ENCODE data around the gene RCOR2. TPM values are rescaled to one million over a fixed set of nuclear protein-coding genes. Genes with fewer than 3 reads are reported as not detected.

The RCOR2 gene
- total RNA-seq, 1 experiment from 2014 or later = 1.8 TPM

DNA sequence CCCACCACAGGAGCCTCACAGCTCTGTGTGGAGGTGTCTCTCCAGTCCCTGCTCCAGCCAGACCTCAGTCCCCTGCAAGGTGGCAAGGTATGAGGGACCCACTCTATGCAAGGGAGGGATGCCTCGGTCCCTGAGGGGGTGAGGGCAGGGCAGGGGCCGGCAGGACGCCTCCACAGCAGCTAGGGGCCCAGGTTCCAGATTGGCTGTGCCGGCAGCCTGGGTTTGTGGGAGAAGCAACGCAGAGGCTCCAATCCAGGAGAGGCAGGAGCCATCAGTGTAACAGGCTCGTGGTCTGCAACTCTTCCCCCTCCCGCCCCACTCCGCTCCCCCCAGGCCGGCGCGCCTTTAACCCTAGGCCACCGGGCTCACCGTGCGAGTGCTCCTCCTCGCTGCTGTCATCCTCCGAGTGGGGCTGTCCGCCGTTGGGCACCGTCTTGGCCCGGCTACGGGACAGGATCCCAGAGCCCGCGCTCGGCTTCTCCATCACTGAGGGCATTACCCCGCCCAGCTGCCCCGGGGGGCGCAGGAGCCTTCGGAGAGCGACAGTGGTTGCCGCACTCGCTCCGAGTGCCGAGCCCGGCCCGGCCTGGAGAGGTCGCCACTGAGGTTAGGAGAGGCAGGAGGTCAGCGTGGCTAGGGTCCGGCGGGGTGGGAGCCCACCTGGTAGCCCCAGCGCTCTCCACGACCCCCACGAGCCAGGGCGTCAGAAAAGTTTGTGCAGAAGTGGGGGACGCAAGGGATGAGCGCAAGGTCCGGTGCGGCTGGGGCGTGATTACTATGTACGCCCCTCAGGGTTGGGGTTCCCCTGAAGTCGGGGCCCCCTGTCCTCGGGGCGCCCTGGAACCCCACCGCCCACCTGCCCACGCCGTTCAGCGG lies 765 bp downstream of the RCOR2 start:
- TF ChIP-seq, protein P1, sequence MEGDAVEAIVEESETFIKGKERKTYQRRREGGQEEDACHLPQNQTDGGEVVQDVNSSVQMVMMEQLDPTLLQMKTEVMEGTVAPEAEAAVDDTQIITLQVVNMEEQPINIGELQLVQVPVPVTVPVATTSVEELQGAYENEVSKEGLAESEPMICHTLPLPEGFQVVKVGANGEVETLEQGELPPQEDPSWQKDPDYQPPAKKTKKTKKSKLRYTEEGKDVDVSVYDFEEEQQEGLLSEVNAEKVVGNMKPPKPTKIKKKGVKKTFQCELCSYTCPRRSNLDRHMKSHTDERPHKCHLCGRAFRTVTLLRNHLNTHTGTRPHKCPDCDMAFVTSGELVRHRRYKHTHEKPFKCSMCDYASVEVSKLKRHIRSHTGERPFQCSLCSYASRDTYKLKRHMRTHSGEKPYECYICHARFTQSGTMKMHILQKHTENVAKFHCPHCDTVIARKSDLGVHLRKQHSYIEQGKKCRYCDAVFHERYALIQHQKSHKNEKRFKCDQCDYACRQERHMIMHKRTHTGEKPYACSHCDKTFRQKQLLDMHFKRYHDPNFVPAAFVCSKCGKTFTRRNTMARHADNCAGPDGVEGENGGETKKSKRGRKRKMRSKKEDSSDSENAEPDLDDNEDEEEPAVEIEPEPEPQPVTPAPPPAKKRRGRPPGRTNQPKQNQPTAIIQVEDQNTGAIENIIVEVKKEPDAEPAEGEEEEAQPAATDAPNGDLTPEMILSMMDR (IDR thresholded peaks at IDR 0.05; ENCODE audit: insufficient read depth in 1 of 2, low read depth in 1 of 2, low read length in 1 of 2, severe bottlenecking in 1 of 2, unreplicated experiment in 1 of 2) = peak; percentile 65 to 66
- DNase-seq = peak; percentile 71 to 79
- Mint-ChIP-seq H3K36me3 (ENCODE audit: insufficient read depth, unreplicated experiment) (peaks cover 25% of the 10 kb centered on the region), H3K4me3 (ENCODE audit: unreplicated experiment) (peak overlapping the region; percentile 88), H3K9me3 (ENCODE audit: unreplicated experiment) (no peaks in the 10 kb centered on the region), H3K27me3 (ENCODE audit: insufficient read depth, unreplicated experiment) (no peaks in the 10 kb centered on the region), H3K27ac (ENCODE audit: unreplicated experiment) (no peak overlapping the region), H3K4me1 (ENCODE audit: low read depth, unreplicated experiment) (no peaks in the 10 kb centered on the region)
- ChIA-PET CTCF (interaction anchor here (0.6 to 1.4 kb wide), 8 partner anchors 10 to 534 kb away, joined by 3 to 6 read pairs (median 4); partner anchors contain the start of gene MARK2), POLR2A (interaction anchor here (0.7 to 1.0 kb wide), 2 partner anchors 10 to 18 kb away, joined by 6 to 8 read pairs; no protein-coding TSS in a partner anchor)
- no peaks in the 10 kb centered on the region for H3K27me3 ChIP-seq (replicated peaks; ENCODE audit: control insufficient read depth, insufficient read depth, low read length)
- peak overlapping the region; percentile 67 for H3K4me3 ChIP-seq (ENCODE audit: low read depth, low read length)
- intact Hi-C loops (cut with micrococcal nuclease; ENCODE audit: unreplicated experiment) = loop anchor here (2.0 kb wide), 1 partner anchor 27 kb away; no protein-coding TSS in a partner anchor
- no TSS peak for BruUV-seq (replicated peaks)
- H3K4me1 ChIP-seq = 0 out of 2 replicates have a peak, but pooled peaks cover 12% of the 10 kb centered on the region
- H3K9me3 ChIP-seq = 0 out of 2 replicates have a peak, but pooled peaks cover 1% of the 10 kb centered on the region
- no peaks in the 10 kb centered on the region for H3K36me3 ChIP-seq (ENCODE audit: control insufficient read depth, insufficient read depth, low read length)

DNA sequence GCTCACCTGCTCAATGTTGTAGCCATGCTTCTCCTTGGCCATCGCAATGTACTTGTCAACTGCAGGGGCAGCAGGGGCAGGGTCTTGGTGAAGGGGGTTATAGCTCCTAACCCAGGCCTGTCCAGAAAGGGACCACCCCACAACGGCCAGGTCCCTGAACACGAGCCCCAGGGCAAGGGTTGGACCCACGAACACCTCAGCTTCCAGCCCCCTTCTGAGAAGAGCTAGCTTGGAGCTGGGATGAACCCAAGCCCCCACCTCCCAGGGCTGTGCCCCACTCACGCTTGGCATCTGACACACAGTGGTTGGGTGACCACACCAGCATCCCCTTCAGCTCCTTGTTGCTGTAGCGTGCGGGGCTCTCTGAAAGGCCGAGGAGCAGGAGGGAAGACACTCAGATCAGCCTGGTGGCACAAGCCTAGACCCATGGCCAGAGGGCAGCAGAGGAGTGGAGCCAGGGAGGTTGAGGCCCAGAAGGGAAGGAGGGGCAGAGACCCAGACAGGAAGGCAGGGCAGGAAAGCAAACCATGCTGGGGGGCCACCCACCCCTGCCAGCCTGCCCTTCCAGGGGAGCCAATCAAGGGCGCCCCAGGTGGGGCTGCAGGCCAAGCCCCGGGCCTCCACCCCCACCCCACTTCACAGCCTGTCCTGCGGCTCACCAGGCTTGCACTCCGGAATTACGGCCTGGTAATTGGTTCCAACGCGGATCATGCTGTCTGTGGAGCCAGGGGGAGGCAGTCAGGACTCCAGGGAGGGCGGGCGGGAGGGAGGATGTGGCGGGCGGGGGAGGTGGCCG lies 1.9 kb downstream of the RCOR2 start:
- intact Hi-C loops (cut with micrococcal nuclease; ENCODE audit: unreplicated experiment) = no loop called here
- Mint-ChIP-seq H3K27ac (ENCODE audit: unreplicated experiment) (no peak overlapping the region), H3K36me3 (ENCODE audit: insufficient read depth, unreplicated experiment) (peaks cover 28% of the 10 kb centered on the region), H3K4me3 (ENCODE audit: unreplicated experiment) (peak overlapping the region; percentile 88), H3K4me1 (ENCODE audit: low read depth, unreplicated experiment) (no peaks in the 10 kb centered on the region), H3K27me3 (ENCODE audit: insufficient read depth, unreplicated experiment) (no peaks in the 10 kb centered on the region), H3K9me3 (ENCODE audit: unreplicated experiment) (no peaks in the 10 kb centered on the region)
- CTCF ChIA-PET = interaction anchor here (1.2 kb wide), 2 partner anchors 19 to 31 kb away, joined by 5 to 7 read pairs; no protein-coding TSS in a partner anchor
- TF ChIP-seq, protein P1 (IDR thresholded peaks at IDR 0.05; ENCODE audit: insufficient read depth in 1 of 2, low read depth in 1 of 2, low read length in 1 of 2, severe bottlenecking in 1 of 2, unreplicated experiment in 1 of 2) = no peak
- POLR2A ChIA-PET = no interaction called here
- no peak for DNase-seq
- no peaks in the 10 kb centered on the region for H3K9me3 ChIP-seq
- no peak overlapping the region for H3K4me3 ChIP-seq (ENCODE audit: low read depth, low read length)
- H3K27me3 ChIP-seq (replicated peaks; ENCODE audit: control insufficient read depth, insufficient read depth, low read length) = no peaks in the 10 kb centered on the region
- H3K36me3 ChIP-seq (ENCODE audit: control insufficient read depth, insufficient read depth, low read length) = no peaks in the 10 kb centered on the region
- BruUV-seq (replicated peaks) = no TSS peak
- H3K4me1 ChIP-seq = 0 out of 2 replicates have a peak, but pooled peaks cover 12% of the 10 kb centered on the region

All from Caco-2 (cell line).